Measurements from ENCODE around the gene NLRP12.

NLRP12 gene

GRCh38 chr19:53823380-53824120, 564 bp downstream of the NLRP12 start:
- TF ChIP-seq SNAI2 (CRISPR knock-in tag; IDR thresholded peaks at IDR 0.05) (no peak), ZNF70 (CRISPR knock-in tag; IDR thresholded peaks at IDR 0.05) (no peak), TOX (CRISPR knock-in tag; IDR thresholded peaks at IDR 0.05; ENCODE audit: borderline replicate concordance) (no peak), OSR1 (CRISPR knock-in tag; IDR thresholded peaks at IDR 0.05) (no peak), PATZ1 (CRISPR knock-in tag; IDR thresholded peaks at IDR 0.05; ENCODE audit: borderline replicate concordance) (no peak), ZNF8 (CRISPR knock-in tag; IDR thresholded peaks at IDR 0.05) (no peak)
- no peak for ATAC-seq

DNA sequence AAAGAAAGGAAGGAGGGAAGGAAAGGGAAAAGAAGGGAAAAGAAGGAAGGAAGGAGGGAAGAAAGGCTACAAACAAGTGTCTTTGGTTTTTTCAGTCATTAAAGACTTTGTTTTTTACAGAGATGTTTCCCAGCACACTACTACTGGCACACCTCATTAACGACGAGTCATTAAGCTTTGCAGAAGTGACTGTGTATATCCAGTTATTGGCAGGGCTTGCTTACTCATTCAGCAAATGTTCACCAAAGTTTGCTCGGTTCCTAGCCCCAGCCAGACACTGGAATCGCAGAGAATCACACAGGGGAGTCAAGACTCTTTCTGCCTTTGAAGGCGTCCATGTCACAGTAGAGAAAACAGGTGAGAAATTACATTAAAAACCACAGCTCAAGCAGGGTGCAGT, 4.3 kb downstream of the NLRP12 start:
- TF ChIP-seq ISL1 (CRISPR knock-in tag; IDR thresholded peaks at IDR 0.05) (no peak), ZNF70 (CRISPR knock-in tag; IDR thresholded peaks at IDR 0.05) (no peak), TSHZ2 (CRISPR knock-in tag; IDR thresholded peaks at IDR 0.05) (no peak), ZNF565 (CRISPR knock-in tag; conservative IDR thresholded peaks at IDR 0.05; ENCODE audit: low read depth) (no peak), TOX (CRISPR knock-in tag; IDR thresholded peaks at IDR 0.05; ENCODE audit: borderline replicate concordance) (no peak), ZFP3 (CRISPR knock-in tag; IDR thresholded peaks at IDR 0.05) (no peak), ZFP30 (CRISPR knock-in tag; IDR thresholded peaks at IDR 0.05) (no peak), CSDC2 (CRISPR knock-in tag; IDR thresholded peaks at IDR 0.05) (no peak), RARB (CRISPR knock-in tag; IDR thresholded peaks at IDR 0.05) (no peak), OSR1 (CRISPR knock-in tag; IDR thresholded peaks at IDR 0.05) (no peak), ESRRG (CRISPR knock-in tag; IDR thresholded peaks at IDR 0.05) (no peak)
- TF ChIP-seq, protein P1, sequence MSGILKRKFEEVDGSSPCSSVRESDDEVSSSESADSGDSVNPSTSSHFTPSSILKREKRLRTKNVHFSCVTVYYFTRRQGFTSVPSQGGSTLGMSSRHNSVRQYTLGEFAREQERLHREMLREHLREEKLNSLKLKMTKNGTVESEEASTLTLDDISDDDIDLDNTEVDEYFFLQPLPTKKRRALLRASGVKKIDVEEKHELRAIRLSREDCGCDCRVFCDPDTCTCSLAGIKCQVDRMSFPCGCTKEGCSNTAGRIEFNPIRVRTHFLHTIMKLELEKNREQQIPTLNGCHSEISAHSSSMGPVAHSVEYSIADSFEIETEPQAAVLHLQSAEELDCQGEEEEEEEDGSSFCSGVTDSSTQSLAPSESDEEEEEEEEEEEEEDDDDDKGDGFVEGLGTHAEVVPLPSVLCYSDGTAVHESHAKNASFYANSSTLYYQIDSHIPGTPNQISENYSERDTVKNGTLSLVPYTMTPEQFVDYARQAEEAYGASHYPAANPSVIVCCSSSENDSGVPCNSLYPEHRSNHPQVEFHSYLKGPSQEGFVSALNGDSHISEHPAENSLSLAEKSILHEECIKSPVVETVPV (CRISPR knock-in tag; IDR thresholded peaks at IDR 0.05) = no peak
- TF ChIP-seq, protein P2, sequence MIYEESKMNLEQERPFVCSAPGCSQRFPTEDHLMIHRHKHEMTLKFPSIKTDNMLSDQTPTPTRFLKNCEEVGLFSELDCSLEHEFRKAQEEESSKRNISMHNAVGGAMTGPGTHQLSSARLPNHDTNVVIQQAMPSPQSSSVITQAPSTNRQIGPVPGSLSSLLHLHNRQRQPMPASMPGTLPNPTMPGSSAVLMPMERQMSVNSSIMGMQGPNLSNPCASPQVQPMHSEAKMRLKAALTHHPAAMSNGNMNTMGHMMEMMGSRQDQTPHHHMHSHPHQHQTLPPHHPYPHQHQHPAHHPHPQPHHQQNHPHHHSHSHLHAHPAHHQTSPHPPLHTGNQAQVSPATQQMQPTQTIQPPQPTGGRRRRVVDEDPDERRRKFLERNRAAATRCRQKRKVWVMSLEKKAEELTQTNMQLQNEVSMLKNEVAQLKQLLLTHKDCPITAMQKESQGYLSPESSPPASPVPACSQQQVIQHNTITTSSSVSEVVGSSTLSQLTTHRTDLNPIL (CRISPR knock-in tag; IDR thresholded peaks at IDR 0.05; ENCODE audit: low read depth) = no peak
- ATAC-seq = no peak

DNA sequence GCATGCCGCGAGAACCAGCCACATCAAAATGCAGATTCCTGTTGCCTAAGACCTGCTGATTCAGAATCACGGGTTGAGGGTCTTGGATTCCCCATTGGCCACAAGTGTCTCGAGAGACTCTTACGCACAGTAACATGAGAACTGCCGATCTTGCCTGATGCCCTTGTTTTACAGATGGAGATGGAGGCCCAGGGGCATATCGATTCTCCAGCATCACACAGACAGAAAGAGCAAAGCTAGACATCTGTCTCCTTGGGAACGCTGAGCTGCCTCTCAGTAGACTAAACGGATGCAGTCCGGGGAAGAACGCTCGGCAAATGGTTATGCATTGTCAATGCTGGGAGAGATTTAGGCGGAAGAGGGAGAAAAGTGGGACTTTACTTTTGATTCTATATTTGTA, 5.4 kb downstream of the NLRP12 start:
- no peak for ATAC-seq
- TF ChIP-seq ZC3H10 (CRISPR knock-in tag; IDR thresholded peaks at IDR 0.05) (no peak), GLIS3 (CRISPR knock-in tag; IDR thresholded peaks at IDR 0.05) (no peak), ZFP30 (CRISPR knock-in tag; IDR thresholded peaks at IDR 0.05) (no peak), ZNF8 (CRISPR knock-in tag; IDR thresholded peaks at IDR 0.05) (no peak), SNAI2 (CRISPR knock-in tag; IDR thresholded peaks at IDR 0.05) (no peak), TCF4 (CRISPR knock-in tag; IDR thresholded peaks at IDR 0.05; ENCODE audit: borderline replicate concordance) (no peak), BACH2 (CRISPR knock-in tag; IDR thresholded peaks at IDR 0.05; ENCODE audit: borderline replicate concordance) (no peak), ZFP3 (CRISPR knock-in tag; IDR thresholded peaks at IDR 0.05) (no peak), ARNTL (CRISPR knock-in tag; IDR thresholded peaks at IDR 0.05; ENCODE audit: borderline replicate concordance, low read depth) (no peak), TOX (CRISPR knock-in tag; IDR thresholded peaks at IDR 0.05; ENCODE audit: borderline replicate concordance) (no peak), TSHZ2 (CRISPR knock-in tag; IDR thresholded peaks at IDR 0.05) (no peak), OSR1 (CRISPR knock-in tag; IDR thresholded peaks at IDR 0.05) (no peak)
- TF ChIP-seq, protein P3, sequence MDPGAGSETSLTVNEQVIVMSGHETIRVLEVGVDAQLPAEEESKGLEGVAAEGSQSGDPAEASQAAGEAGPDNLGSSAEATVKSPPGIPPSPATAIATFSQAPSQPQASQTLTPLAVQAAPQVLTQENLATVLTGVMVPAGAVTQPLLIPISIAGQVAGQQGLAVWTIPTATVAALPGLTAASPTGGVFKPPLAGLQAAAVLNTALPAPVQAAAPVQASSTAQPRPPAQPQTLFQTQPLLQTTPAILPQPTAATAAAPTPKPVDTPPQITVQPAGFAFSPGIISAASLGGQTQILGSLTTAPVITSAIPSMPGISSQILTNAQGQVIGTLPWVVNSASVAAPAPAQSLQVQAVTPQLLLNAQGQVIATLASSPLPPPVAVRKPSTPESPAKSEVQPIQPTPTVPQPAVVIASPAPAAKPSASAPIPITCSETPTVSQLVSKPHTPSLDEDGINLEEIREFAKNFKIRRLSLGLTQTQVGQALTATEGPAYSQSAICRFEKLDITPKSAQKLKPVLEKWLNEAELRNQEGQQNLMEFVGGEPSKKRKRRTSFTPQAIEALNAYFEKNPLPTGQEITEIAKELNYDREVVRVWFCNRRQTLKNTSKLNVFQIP (CRISPR knock-in tag; IDR thresholded peaks at IDR 0.05; ENCODE audit: borderline replicate concordance, low read depth) = no peak
- TF ChIP-seq, protein P2 (CRISPR knock-in tag; IDR thresholded peaks at IDR 0.05; ENCODE audit: low read depth) = no peak

Data from SK-N-SH treated with all-trans-retinoic acid at 6 μM for 48 hours (cell line).